Transverse colon (tissue), 4 donors: ENCODE data around the gene PPP6R1. TPM values are rescaled to one million over a fixed set of nuclear protein-coding genes. Genes with fewer than 3 reads are reported as not detected.

ENCODE experiments used
- DNase-seq: peaks from one replicate; pipeline ENCODE4 v3.0.0-alpha.2; 2019
- H3K27ac ChIP-seq, 4 donors: fragments of 200-600 bp; sonication (generic); 2 replicates each; pipeline ENCODE4 v1.5.1; 2016 to 2018; ENCODE audit warnings: inconsistent platforms in 4 of 4
- H3K27me3 ChIP-seq: fragments of 200-600 bp; sonication (generic); 2 replicates; pipeline ENCODE4 v1.5.1; 2017; ENCODE audit warnings: inconsistent platforms
- H3K36me3 ChIP-seq, 4 donors: fragments of 200-600 bp; sonication (generic); 2 replicates each; pipeline ENCODE4 v1.5.1; 2017 to 2019; ENCODE audit warnings: inconsistent platforms in 4 of 4
- H3K4me1 ChIP-seq, 4 donors: fragments of 200-600 bp; sonication (generic); 2 replicates each; pipeline ENCODE4 v1.5.1; 2017 to 2020; ENCODE audit warnings: inconsistent platforms in 4 of 4
- H3K4me3 ChIP-seq, 4 donors: fragments of 200-600 bp; sonication (generic); 1 replicate in 1 of 4; 2 replicates in 3 of 4; pipeline versions ENCODE4 v1.5.1 to v1.6.1; 2017 to 2019; ENCODE audit warnings: inconsistent platforms in 4 of 4
- H3K9me3 ChIP-seq, 2 donors: fragments of 200-600 bp; sonication (generic); 2 replicates each; pipeline ENCODE4 v1.5.1; 2017 to 2019; ENCODE audit warnings: inconsistent platforms in 2 of 2
- EP300 ChIP-seq: sonication (generic); formaldehyde crosslinking; IDR thresholded peaks from one replicate; pipeline ENCODE4 v1.6.1; 2017; ENCODE audit warnings: antibody characterized with exemption, low read depth
- POLR2A ChIP-seq: fragments of 450-650 bp; IDR thresholded peaks from one replicate; pipeline ENCODE4 v1.6.1; 2016; ENCODE audit warnings: antibody characterized with exemption, mild to moderate bottlenecking, moderate library complexity
- POLR2AphosphoS5 ChIP-seq, 3 donors: sonication (generic); formaldehyde crosslinking; IDR thresholded peaks; one replicate each; pipeline ENCODE4 v1.6.1; 2016; ENCODE audit warnings: antibody characterized with exemption in 3 of 3
- WGBS, 2 donors: methylation state at CpG; one replicate each; pipeline ENCODE4 v1.1.5; 2018; ENCODE audit warnings: low coverage in 1 of 2; 5-methylcytosine and 5-hydroxymethylcytosine counted together
- in situ Hi-C, 4 donors: fragments of 200-750 bp; cut with MboI; loops; one replicate each; pipeline versions ENCODE4 v1.15.0 to v1.15.1; 2017; ENCODE audit warnings: low sequenced_read_pairs in 3 of 4, low pct_ligation_motif_present in 1 of 4, low pct_unique_long_range_greater_than_20kb in 1 of 4
- intact Hi-C: fragments of 100-400 bp; cut with DNase I; formaldehyde crosslinking; loops from one replicate; pipeline ENCODE4 v1.15.1; 2023; ENCODE audit warnings: low total_unique reads
- total RNA-seq, 4 donors: library from RNA; depleted of rRNA; stranded (reverse); fragments of >200 nt; gene quantifications; one replicate each; pipeline ENCODE4 v1.1.0, GENCODE V29; 2016
- TF ChIP-seq, protein P1 (sequence below), 5 experiments: fragments of 200-600 bp in 3 of 5; fragments of 450-650 bp in 2 of 5; sonication (generic) in 3 of 5; IDR thresholded peaks; 1 replicate in 2 of 5; 2 replicates in 3 of 5; pipeline ENCODE4 v1.5.1; 2016 to 2017; ENCODE audit warnings: antibody characterized with exemption in 5 of 5, inconsistent platforms in 3 of 5, mild to moderate bottlenecking in 2 of 5, moderate library complexity in 1 of 5

PPP6R1 gene
- total RNA-seq, 4 donors from 2014 or later = 51.3 to 91.5 (median 60.7) TPM

DNA sequence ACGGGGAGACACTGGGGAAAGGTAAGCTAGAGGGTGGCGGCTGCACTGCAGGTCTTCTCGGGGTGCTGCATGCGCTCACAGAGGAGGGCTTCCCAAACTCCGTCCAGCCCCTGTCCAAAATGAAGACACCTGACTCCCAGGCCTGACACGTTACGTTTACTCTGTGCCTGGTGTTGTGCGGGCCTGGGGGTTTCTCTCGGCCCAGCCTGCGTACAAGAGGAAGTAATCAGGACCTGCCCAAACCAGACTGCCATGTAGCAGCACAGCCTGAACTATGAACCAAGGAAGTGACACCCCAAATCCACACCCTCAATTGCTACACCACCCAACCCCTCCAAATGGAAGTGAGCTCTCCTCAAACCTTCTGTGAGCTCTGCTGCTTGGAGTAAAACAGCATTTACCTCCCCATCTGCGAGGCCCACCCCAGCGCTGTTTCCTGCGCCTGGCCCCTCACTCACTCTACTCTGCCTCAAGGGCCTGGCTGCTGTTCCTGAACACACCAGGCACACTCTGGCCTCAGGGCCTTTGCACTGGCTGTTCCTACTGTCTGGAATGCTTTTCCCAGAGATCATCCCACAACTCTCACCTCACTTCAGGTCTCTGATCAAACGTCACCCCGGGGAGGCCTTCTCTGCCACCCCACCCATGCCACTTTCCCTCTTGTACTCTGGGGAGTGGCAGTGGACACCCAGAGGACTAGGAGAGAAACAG, 18.1 kb upstream of the PPP6R1 start:
- Histone ChIP-seq H3K4me1 (peaks cover 12 to 25% (median 15%) of the 10 kb centered on the region in 4 donors), H3K27ac (peak overlapping the region in 2 of 4 donors; percentile 38 to 44), H3K4me3 (no peak overlapping the region), H3K27me3 (no peaks in the 10 kb centered on the region), H3K9me3 (no peaks in the 10 kb centered on the region), H3K36me3 (peaks cover 0 to 14% (median 2%) of the 10 kb centered on the region in 4 donors)
- in situ Hi-C loops = loop anchor here in 3 of 4 donors (25.0 kb wide), 2 partner anchors 110 to 135 kb away; partner anchors contain the start of genes UBE2S (in 2 of the 3), RPL28 (in 1 of the 3), TMEM190 (in 1 of the 3) and TMEM238 (in 1 of the 3)
- no peak for DNase-seq
- 70 to 89% methylated on average over 3 to 15 of the region's 15 CpGs for WGBS, 2 donors
- intact Hi-C loops = no loop called here
- TF ChIP-seq, protein P1, sequence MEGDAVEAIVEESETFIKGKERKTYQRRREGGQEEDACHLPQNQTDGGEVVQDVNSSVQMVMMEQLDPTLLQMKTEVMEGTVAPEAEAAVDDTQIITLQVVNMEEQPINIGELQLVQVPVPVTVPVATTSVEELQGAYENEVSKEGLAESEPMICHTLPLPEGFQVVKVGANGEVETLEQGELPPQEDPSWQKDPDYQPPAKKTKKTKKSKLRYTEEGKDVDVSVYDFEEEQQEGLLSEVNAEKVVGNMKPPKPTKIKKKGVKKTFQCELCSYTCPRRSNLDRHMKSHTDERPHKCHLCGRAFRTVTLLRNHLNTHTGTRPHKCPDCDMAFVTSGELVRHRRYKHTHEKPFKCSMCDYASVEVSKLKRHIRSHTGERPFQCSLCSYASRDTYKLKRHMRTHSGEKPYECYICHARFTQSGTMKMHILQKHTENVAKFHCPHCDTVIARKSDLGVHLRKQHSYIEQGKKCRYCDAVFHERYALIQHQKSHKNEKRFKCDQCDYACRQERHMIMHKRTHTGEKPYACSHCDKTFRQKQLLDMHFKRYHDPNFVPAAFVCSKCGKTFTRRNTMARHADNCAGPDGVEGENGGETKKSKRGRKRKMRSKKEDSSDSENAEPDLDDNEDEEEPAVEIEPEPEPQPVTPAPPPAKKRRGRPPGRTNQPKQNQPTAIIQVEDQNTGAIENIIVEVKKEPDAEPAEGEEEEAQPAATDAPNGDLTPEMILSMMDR (IDR thresholded peaks at IDR 0.05) = no peak
- TF ChIP-seq POLR2AphosphoS5 (IDR thresholded peaks at IDR 0.05) (no peak), EP300 (no peak), POLR2A (no peak)

DNA sequence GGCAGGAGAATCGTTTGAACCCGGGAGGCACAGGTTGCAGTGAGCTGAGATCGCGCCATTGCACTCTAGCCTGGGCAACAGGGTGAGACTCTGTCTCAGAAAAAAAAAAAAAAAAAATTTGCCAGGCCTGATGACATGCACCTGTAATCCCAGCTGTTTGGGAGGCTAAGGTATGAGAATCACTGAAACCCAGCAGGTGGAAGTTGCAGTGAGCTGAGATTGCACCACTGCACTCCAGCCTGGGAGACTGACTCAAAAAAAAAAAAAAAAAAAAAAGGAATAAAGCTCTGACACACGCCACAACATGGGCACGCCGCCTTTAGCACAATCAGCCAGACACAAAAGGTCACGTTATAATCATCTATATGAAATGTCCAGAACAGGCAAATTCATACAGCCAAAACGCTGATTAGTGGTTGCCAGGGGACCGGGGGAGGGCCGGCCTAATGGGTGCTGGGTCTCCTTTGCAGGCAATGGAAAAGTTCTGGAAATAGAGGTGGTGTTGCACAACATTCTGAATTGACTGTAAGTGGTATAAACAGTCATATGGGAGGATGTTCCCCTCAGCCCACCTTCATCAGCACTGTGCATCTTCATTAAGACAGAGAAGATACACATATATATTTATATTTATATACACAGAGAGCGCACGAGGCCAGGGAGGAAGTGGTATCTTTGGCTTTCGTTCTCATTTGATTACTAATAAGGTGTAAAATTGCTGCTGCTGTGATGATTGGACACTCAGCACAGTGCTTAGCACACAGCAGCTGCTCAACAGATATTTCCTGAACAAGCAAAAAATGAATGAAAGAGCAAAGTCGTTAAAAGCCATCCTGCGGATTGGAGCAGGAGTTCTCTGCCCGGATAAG, 17.3 kb upstream of the PPP6R1 start:
- H3K27me3 ChIP-seq = no peaks in the 10 kb centered on the region
- in situ Hi-C loops = loop anchor here in 3 of 4 donors (25.0 kb wide), 2 partner anchors 111 to 136 kb away; partner anchors contain the start of genes UBE2S (in 2 of the 3), RPL28 (in 1 of the 3), TMEM190 (in 1 of the 3) and TMEM238 (in 1 of the 3)
- H3K36me3 ChIP-seq = peaks cover 0 to 14% (median 2%) of the 10 kb centered on the region in 4 donors

DNA sequence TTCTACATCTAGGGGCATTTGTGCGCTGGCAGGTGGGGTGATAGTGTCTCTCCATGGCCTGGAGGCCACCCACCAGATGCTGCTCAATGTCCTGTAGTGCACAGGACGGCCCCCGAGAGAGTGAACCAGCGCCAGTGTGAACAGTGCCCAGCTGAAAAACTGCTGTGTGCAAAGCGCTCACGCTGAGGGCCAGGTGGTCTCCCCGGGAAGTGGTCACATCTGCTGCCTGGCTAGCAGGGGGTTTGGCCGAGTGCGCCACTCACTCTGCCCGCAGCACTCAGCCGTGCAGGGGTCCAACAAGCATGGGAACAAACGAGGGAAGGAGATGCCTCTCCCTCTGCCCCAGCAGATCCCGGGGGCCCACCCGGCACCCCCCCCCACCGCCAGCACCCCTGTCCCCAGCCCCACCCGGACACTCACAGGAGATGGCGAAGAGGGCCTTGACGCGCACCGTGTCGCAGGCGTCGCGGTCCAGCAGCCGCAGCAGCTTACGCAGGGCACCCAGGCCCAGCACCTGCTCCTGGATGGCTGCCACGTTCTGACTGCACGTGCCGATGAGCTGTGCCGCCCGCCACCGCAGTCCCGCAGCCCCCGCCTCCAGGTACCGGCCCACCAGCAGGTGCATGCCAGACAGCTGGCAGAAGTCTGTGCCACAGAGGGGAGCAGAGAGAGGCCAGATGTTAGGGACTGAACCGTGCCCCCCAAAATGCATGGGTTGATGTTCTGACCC, 15.3 kb upstream of the PPP6R1 start:
- no peak overlapping the region for H3K27ac ChIP-seq
- no peaks in the 10 kb centered on the region for H3K27me3 ChIP-seq
- 90 to 100% methylated on average over 2 to 27 of the region's 36 CpGs for WGBS, 2 donors
- TF ChIP-seq, protein P1 (IDR thresholded peaks at IDR 0.05) = no peak
- TF ChIP-seq EP300 = no peak
- no peak for TF ChIP-seq POLR2AphosphoS5 (IDR thresholded peaks at IDR 0.05)
- no peak for TF ChIP-seq POLR2A
- no peak for DNase-seq
- intact Hi-C loops (loop anchor here (5.0 kb wide), 1 partner anchor 1152 kb away; no protein-coding TSS in a partner anchor), in situ Hi-C loops (no loop called here)
- peaks cover 0 to 14% (median 2%) of the 10 kb centered on the region in 4 donors for H3K36me3 ChIP-seq
- no peaks in the 10 kb centered on the region for H3K9me3 ChIP-seq
- peaks cover 2 to 14% (median 3%) of the 10 kb centered on the region in 4 donors for H3K4me1 ChIP-seq
- no peak overlapping the region for H3K4me3 ChIP-seq

More for the DNA sequence above, 17.3 kb upstream of the PPP6R1 start:
- Histone ChIP-seq H3K4me1 (peaks cover 12 to 25% (median 15%) of the 10 kb centered on the region in 4 donors), H3K9me3 (no peaks in the 10 kb centered on the region), H3K4me3 (no peak overlapping the region), H3K27ac (peak overlapping the region in 2 of 4 donors; percentile 38 to 44)
- 74% methylated on average over 11 to 17 of the region's 17 CpGs for WGBS, 2 donors
- DNase-seq = no peak
- intact Hi-C loops = no loop called here
- TF ChIP-seq POLR2AphosphoS5 (IDR thresholded peaks at IDR 0.05) (no peak), EP300 (no peak), POLR2A (no peak)
- TF ChIP-seq, protein P1 (IDR thresholded peaks at IDR 0.05) = no peak
